Endothelial cell of umbilical vein (primary cell): ENCODE measurements around the gene PPP1R9A. TPM values are rescaled to one million over a fixed set of nuclear protein-coding genes. Genes with fewer than 3 reads are reported as not detected.

Source experiments
- BruUV-seq: library from RNA; stranded (reverse); fragments of 400-500 nt; replicated peaks from 2 replicates; lab custom pipeline; 2021; lab: Mats Ljungman, UMichigan
- CTCF ChIA-PET: fragments of 300-600, 350-600 bp; sonication (Branson Sonifier 250); formaldehyde crosslinking; loops from one replicate; lab custom pipeline; 2021; ENCODE audit warnings: antibody characterized with exemption, inconsistent platforms; lab: Charles Lee
- POLR2A ChIA-PET: fragments of 300-600, 350-600 bp; sonication (Branson Sonifier 250); formaldehyde crosslinking; loops from one replicate; lab custom pipeline; 2021; ENCODE audit warnings: antibody characterized with exemption, inconsistent platforms; lab: Charles Lee
- DNase-seq: peaks from one replicate; pipeline ENCODE4 v3.0.0-alpha.2; 2011; ENCODE audit warnings: low read depth, low spot score
- FAIRE-seq: peaks from 2 replicates; lab custom pipeline; 2011; peaks lifted over from hg19 to GRCh38; lab: Jason Lieb, UNC
- H2AFZ ChIP-seq: 2 replicates; pipeline ENCODE4 v1.6.0; 2012; ENCODE audit warnings: low read depth, low read length, control low read depth, inconsistent platforms
- H3K27ac ChIP-seq: 2 replicates; pipeline ENCODE4 v1.5.1; 2011; ENCODE audit warnings: low read depth, mild to moderate bottlenecking, control low read depth, low read length, moderate library complexity; ENCODE audit not compliant: insufficient read depth
- H3K27me3 ChIP-seq, 2 experiments: 2 replicates each; pipeline versions ENCODE4 v1.6.0 to v1.6.1; 2011; ENCODE audit warnings: low read length in 2 of 2, mixed read lengths in 1 of 2; ENCODE audit not compliant: control insufficient read depth in 2 of 2, insufficient read depth in 2 of 2
- H3K36me3 ChIP-seq, 2 experiments: 2 replicates in 1 of 2; 3 replicates in 1 of 2; pipeline ENCODE4 v1.5.1; 2011; ENCODE audit warnings: low read length in 2 of 2, mild to moderate bottlenecking in 1 of 2, moderate library complexity in 1 of 2; ENCODE audit not compliant: control insufficient read depth in 2 of 2, insufficient read depth in 2 of 2; ENCODE audit errors: extremely low read depth in 1 of 2
- H3K4me1 ChIP-seq: 3 replicates; pipeline ENCODE4 v1.5.1; 2011; ENCODE audit warnings: mild to moderate bottlenecking, low read length; ENCODE audit not compliant: control insufficient read depth, insufficient read depth; ENCODE audit errors: extremely low read depth
- H3K4me2 ChIP-seq: 2 replicates; pipeline ENCODE4 v1.6.1; 2011; ENCODE audit warnings: low read length, control low read depth, mixed read lengths; ENCODE audit not compliant: insufficient read depth
- H3K4me3 ChIP-seq, 3 experiments: fragments of 200-600 bp in 1 of 3; sonication (generic), shearing (Covaris generic) in 1 of 3; replicated peaks in 1 of 3; 2 replicates each; pipeline ENCODE4 v1.5.1; 2011 to 2016; ENCODE audit warnings: control low read depth in 3 of 3, low read length in 3 of 3, mild to moderate bottlenecking in 2 of 3, inconsistent platforms in 1 of 3, low read depth in 1 of 3, moderate library complexity in 1 of 3; ENCODE audit not compliant: insufficient read depth in 1 of 3
- H3K79me2 ChIP-seq: 2 replicates; pipeline ENCODE4 v1.6.0; 2012; ENCODE audit warnings: low read length, inconsistent platforms; ENCODE audit not compliant: control insufficient read depth, insufficient read depth
- H3K9ac ChIP-seq: replicated peaks from 2 replicates; pipeline ENCODE3; 2011; ENCODE audit warnings: low read length, control low read depth; ENCODE audit not compliant: insufficient read depth; ENCODE audit errors: extremely low read depth
- H3K9me1 ChIP-seq: replicated peaks from 3 replicates; pipeline ENCODE4 v1.6.0; 2011; ENCODE audit warnings: mild to moderate bottlenecking, low read length; ENCODE audit not compliant: control insufficient read depth, insufficient read depth; ENCODE audit errors: extremely low read depth
- H3K9me3 ChIP-seq: replicated peaks from 2 replicates; pipeline ENCODE4 v1.5.1; 2012; ENCODE audit warnings: low read length, inconsistent platforms; ENCODE audit not compliant: control insufficient read depth, insufficient read depth
- H4K20me1 ChIP-seq: replicated peaks from 2 replicates; pipeline ENCODE3; 2011; ENCODE audit warnings: mild to moderate bottlenecking, low read length; ENCODE audit not compliant: control insufficient read depth, insufficient read depth; ENCODE audit errors: extremely low read depth
- CTCF ChIP-seq, 2 donors: IDR thresholded peaks; 1 replicate in 1 of 2; 2 replicates in 1 of 2; pipeline ENCODE4 v1.5.1; 2011; ENCODE audit warnings: low read length in 2 of 2, mild to moderate bottlenecking in 2 of 2, moderate library complexity in 2 of 2, control low read depth in 1 of 2, inconsistent platforms in 1 of 2, low read depth in 1 of 2; ENCODE audit not compliant: insufficient read depth in 1 of 2; ENCODE audit errors: extremely low read depth in 1 of 2
- EZH2 ChIP-seq: IDR thresholded peaks from 2 replicates; pipeline ENCODE4 v1.6.1; 2012; ENCODE audit warnings: borderline replicate concordance, low read depth, mild to moderate bottlenecking, moderate library complexity, low read length, inconsistent platforms; ENCODE audit not compliant: severe bottlenecking
- FOS ChIP-seq: IDR thresholded peaks from 2 replicates; pipeline ENCODE4 v1.6.1; 2011; ENCODE audit warnings: mild to moderate bottlenecking, low read length, moderate library complexity, borderline replicate concordance; ENCODE audit not compliant: insufficient read depth
- GATA2 ChIP-seq: IDR thresholded peaks from 2 replicates; pipeline ENCODE4 v1.7.0; 2011; ENCODE audit warnings: low read depth, mild to moderate bottlenecking, moderate library complexity, mixed read lengths, low read length; ENCODE audit not compliant: insufficient read length, insufficient read depth
- JUN ChIP-seq: IDR thresholded peaks from 2 replicates; pipeline ENCODE4 v1.6.1; 2011; ENCODE audit warnings: borderline replicate concordance, low read depth; ENCODE audit not compliant: insufficient read length, insufficient read depth
- MYC ChIP-seq: IDR thresholded peaks from one replicate; pipeline ENCODE4 v1.6.1; 2011; ENCODE audit warnings: mild to moderate bottlenecking, low read depth, low read length
- POLR2A ChIP-seq: IDR thresholded peaks from 2 replicates; pipeline ENCODE4 v1.6.1; 2012; ENCODE audit warnings: low read depth, mild to moderate bottlenecking, control low read depth, low read length
- POLR2AphosphoS5 ChIP-seq: IDR thresholded peaks from 2 replicates; pipeline ENCODE4 v1.6.1; 2012; ENCODE audit warnings: low read depth, mild to moderate bottlenecking, control low read depth, low read length, moderate library complexity; ENCODE audit not compliant: insufficient read depth
- dilution Hi-C: fragments of 300-500 bp; cut with MboI; formaldehyde crosslinking; loops from one replicate; pipeline ENCODE4 v1.15.0; 2019; ENCODE audit warnings: low sequenced_read_pairs; ENCODE audit not compliant: extremely low pct_ligation_motif_present
- intact Hi-C: fragments of 100-400 bp; cut with micrococcal nuclease; formaldehyde crosslinking; loops from one replicate; pipeline ENCODE4 v1.10.0; 2022
- polyA plus RNA-seq, 4 experiments: library from polyadenylated mRNA; depleted of rRNA in 3 of 4; stranded (reverse) in 3 of 4; unstranded in 1 of 4; fragments of >200 nt; gene quantifications; 2 replicates each; pipeline versions ENCODE4 v1.2.1 to v1.2.3, GENCODE V29; 2011 to 2012; ENCODE audit warnings: missing spikeins in 1 of 4
- total RNA-seq: library from RNA; stranded (reverse); gene quantifications from 2 replicates; pipeline ENCODE4 v1.2.3, GENCODE V29; 2021
- TF ChIP-seq, protein P1 (sequence below): IDR thresholded peaks from 2 replicates; pipeline ENCODE4 v1.6.1; 2011; ENCODE audit not compliant: insufficient read depth, insufficient read length

The PPP1R9A gene
- total and polyA plus RNA-seq, 2 donors (not counting 3 experiments of a cell fraction or from before 2014, with no cell fraction given): 0.50 to 3.0 TPM

GRCh38 chr7:95200741-95201140 lies 293.3 kb downstream of the PPP1R9A start:
- FAIRE-seq: no peak
- no peaks in the 10 kb centered on the region for H4K20me1 ChIP-seq
- no peak overlapping the region for H2AFZ ChIP-seq
- H3K36me3 ChIP-seq: no peaks in the 10 kb centered on the region
- no peak overlapping the region for H3K4me3 ChIP-seq
- POLR2A ChIA-PET: no interaction called here
- H3K27ac ChIP-seq: no peak overlapping the region
- H3K4me2 ChIP-seq: no peak overlapping the region
- BruUV-seq: no TSS peak
- no peaks in the 10 kb centered on the region for H3K4me1 ChIP-seq
- intact Hi-C loops: loop anchor here (5.0 kb wide), 1 partner anchor 688 kb away; no protein-coding TSS in a partner anchor
- dilution Hi-C loops: no loop called here
- TF ChIP-seq EZH2 (no peak), JUN (no peak), CTCF (IDR thresholded peaks at IDR 0.05; ENCODE audit: extremely low read depth in 1 of 2, insufficient read depth in 1 of 2, low read depth in 1 of 2, low read length in 2 of 2) (no peak), POLR2A (no peak), FOS (no peak)
- H3K27me3 ChIP-seq: no peaks in the 10 kb centered on the region
- no peak for DNase-seq
- H3K9ac ChIP-seq: no peak overlapping the region
- H3K9me1 ChIP-seq: no peaks in the 10 kb centered on the region
- CTCF ChIA-PET: interaction anchor here (0.8 to 6.8 kb wide), 3 partner anchors 752 to 905 kb away, joined by 3 to 118 read pairs (median 4); no protein-coding TSS in a partner anchor
- no peaks in the 10 kb centered on the region for H3K79me2 ChIP-seq
- no peaks in the 10 kb centered on the region for H3K9me3 ChIP-seq

- H3K79me2 ChIP-seq: no peaks in the 10 kb centered on the region
- ChIA-PET CTCF (interaction anchor here (1.0 to 6.8 kb wide), 5 partner anchors 45 to 906 kb away, joined by 3 to 118 read pairs (median 4); no protein-coding TSS in a partner anchor), POLR2A (no interaction called here)
- no peak overlapping the region for H3K27ac ChIP-seq
- H3K9me1 ChIP-seq: no peaks in the 10 kb centered on the region
- intact Hi-C loops (loop anchor here (2.0 to 5.0 kb wide), 2 partner anchors 275 to 689 kb away; no protein-coding TSS in a partner anchor), dilution Hi-C loops (no loop called here)
- no peaks in the 10 kb centered on the region for H3K4me1 ChIP-seq
- DNase-seq: no peak
- no TSS peak for BruUV-seq
- no peak overlapping the region for H3K4me2 ChIP-seq
- no peaks in the 10 kb centered on the region for H4K20me1 ChIP-seq
- no peak overlapping the region for H3K4me3 ChIP-seq
- no peak overlapping the region for H2AFZ ChIP-seq
- TF ChIP-seq CTCF (IDR thresholded peaks at IDR 0.05; ENCODE audit: extremely low read depth in 1 of 2, insufficient read depth in 1 of 2, low read depth in 1 of 2, low read length in 2 of 2) (no peak), MYC (no peak), POLR2A (no peak), EZH2 (no peak), FOS (no peak), POLR2AphosphoS5 (no peak), JUN (no peak), GATA2 (no peak)
- TF ChIP-seq, protein P1, sequence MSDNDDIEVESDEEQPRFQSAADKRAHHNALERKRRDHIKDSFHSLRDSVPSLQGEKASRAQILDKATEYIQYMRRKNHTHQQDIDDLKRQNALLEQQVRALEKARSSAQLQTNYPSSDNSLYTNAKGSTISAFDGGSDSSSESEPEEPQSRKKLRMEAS: no peak
- H3K27me3 ChIP-seq: no peaks in the 10 kb centered on the region
- H3K36me3 ChIP-seq: no peaks in the 10 kb centered on the region
- no peaks in the 10 kb centered on the region for H3K9me3 ChIP-seq
- no peak for FAIRE-seq
- no peak overlapping the region for H3K9ac ChIP-seq
These were observed 294.3 kb downstream of the PPP1R9A start for GRCh38 chr7:95201727-95202126.
